ENCODE measurements around the gene STAMBPL1.

Gene STAMBPL1

GRCh38 chr10:88896372-88896993, 16.4 kb downstream of the STAMBPL1 start:
- no peak for DNase-seq

GRCh38 chr10:88896994-88897853, 17.2 kb downstream of the STAMBPL1 start:
- no peak for DNase-seq

GRCh38 chr10:88898727-88899126, 18.7 kb downstream of the STAMBPL1 start:
- DNase-seq, result no peak

- DNase-seq, result no peak
Observed at GRCh38 chr10:88899886-88900285, 19.8 kb downstream of the STAMBPL1 start.

- DNase-seq, result no peak
Observed at GRCh38 chr10:88901206-88901983, 21.4 kb downstream of the STAMBPL1 start.

GRCh38 chr10:88901984-88902789, 22.1 kb downstream of the STAMBPL1 start:
- no peak for DNase-seq

GRCh38 chr10:88903715-88904114, 23.7 kb downstream of the STAMBPL1 start:
- no peak for DNase-seq

- DNase-seq, result no peak
Observed at GRCh38 chr10:88906921-88907320, 26.9 kb downstream of the STAMBPL1 start.

GRCh38 chr10:88908194-88908593, 28.1 kb downstream of the STAMBPL1 start:
- no peak for DNase-seq

GRCh38 chr10:88911116-88911515, 31.1 kb downstream of the STAMBPL1 start:
- no peak for DNase-seq

- no peak for DNase-seq
Observed at GRCh38 chr10:88911851-88912250, 31.8 kb downstream of the STAMBPL1 start.

- peak in 1 of 2 experiments; percentile 33 for DNase-seq
Observed at GRCh38 chr10:88913127-88913526, 33.1 kb downstream of the STAMBPL1 start.

GRCh38 chr10:88913788-88914187, 33.7 kb downstream of the STAMBPL1 start:
- peak in 1 of 2 experiments; percentile 61 for DNase-seq

- no peak for DNase-seq
Observed at GRCh38 chr10:88915781-88916180, 35.7 kb downstream of the STAMBPL1 start.

GRCh38 chr10:88916231-88916630, 36.2 kb downstream of the STAMBPL1 start:
- no peak for DNase-seq

- DNase-seq, result no peak
Observed at GRCh38 chr10:88916986-88917385, 36.9 kb downstream of the STAMBPL1 start.

- DNase-seq, result no peak
Observed at GRCh38 chr10:88918191-88918905, 38.3 kb downstream of the STAMBPL1 start.

GRCh38 chr10:88919041-88919440, 39.0 kb downstream of the STAMBPL1 start:
- no peak for DNase-seq

- DNase-seq, result no peak
Observed at GRCh38 chr10:88920198-88920597, 40.2 kb downstream of the STAMBPL1 start.

- no peak for DNase-seq
Observed at GRCh38 chr10:88920986-88921593, 41.0 kb downstream of the STAMBPL1 start.

GRCh38 chr10:88922041-88922440, 42.0 kb downstream of the STAMBPL1 start:
- DNase-seq, result no peak

- DNase-seq, result no peak
Observed at GRCh38 chr10:88923520-88923919, 43.5 kb downstream of the STAMBPL1 start.
